ENCODE results near the gene NPTN.

- TF ChIP-seq TAF1 (IDR thresholded peaks at IDR 0.05; ENCODE audit: borderline replicate concordance, insufficient read depth, low read length) (no peak), POLR2AphosphoS5 (IDR thresholded peaks at IDR 0.05; ENCODE audit: low read depth, low read length) (no peak)
These were observed 83.0 kb downstream of the NPTN start for GRCh38 chr15:73550190-73550589.
